GM12892 (cell line): ENCODE measurements around the gene L1CAM.
"Not testable (repeated sequence)": the region's sequence is repeated elsewhere in the genome, so short reads cannot be mapped to it uniquely, and the experiment has no call there.

Source experiments
- DNase-seq: peaks from one replicate; pipeline ENCODE4 v3.0.0; 2011; ENCODE audit not compliant: insufficient read length
- FAIRE-seq: peaks from 2 replicates; lab custom pipeline; 2011; peaks lifted over from hg19 to GRCh38; lab: Jason Lieb, UNC
- POLR2A ChIP-seq: IDR thresholded peaks from 2 replicates; pipeline ENCODE4 v1.6.1; 2011; ENCODE audit warnings: low read depth, low read length, control low read depth
- POLR2AphosphoS5 ChIP-seq: IDR thresholded peaks from 2 replicates; pipeline ENCODE4 v1.6.1; 2011; ENCODE audit warnings: low read depth, low read length, control low read depth
- TAF1 ChIP-seq: IDR thresholded peaks from 2 replicates; pipeline ENCODE4 v1.6.1; 2011; ENCODE audit warnings: low read depth, mild to moderate bottlenecking, control low read depth, low read length, borderline replicate concordance

Gene L1CAM

GRCh38 chrX:153828308-153828707, 57.7 kb downstream of the L1CAM start:
- FAIRE-seq (no peak), DNase-seq (no peak)
- TF ChIP-seq POLR2A = no peak

GRCh38 chrX:153827903-153828302, 58.1 kb downstream of the L1CAM start:
- TF ChIP-seq POLR2AphosphoS5 (no peak), POLR2A (no peak), TAF1 (no peak)
- FAIRE-seq = no peak
- DNase-seq = no peak

- no peak for FAIRE-seq
- no peak for TF ChIP-seq TAF1
- no peak for TF ChIP-seq POLR2A
- no peak for TF ChIP-seq POLR2AphosphoS5
- DNase-seq = no peak
Measured at GRCh38 chrX:153827016-153827415, 59.0 kb downstream of the L1CAM start.

- TF ChIP-seq POLR2AphosphoS5 (no peak), POLR2A (no peak), TAF1 (no peak)
- no peak for DNase-seq
- FAIRE-seq = no peak
Measured at GRCh38 chrX:153825042-153825441, 60.9 kb downstream of the L1CAM start.

- DNase-seq = no peak
- no peak for TF ChIP-seq POLR2AphosphoS5
- no peak for TF ChIP-seq POLR2A
- TF ChIP-seq TAF1 = no peak
- FAIRE-seq = no peak
Measured at GRCh38 chrX:153824348-153824747, 61.6 kb downstream of the L1CAM start.

- DNase-seq (no peak), FAIRE-seq (no peak)
- TF ChIP-seq TAF1 (no peak), POLR2AphosphoS5 (no peak), POLR2A (no peak)
Measured at GRCh38 chrX:153821066-153821465, 64.9 kb downstream of the L1CAM start.

GRCh38 chrX:153820601-153821000, 65.4 kb downstream of the L1CAM start:
- TF ChIP-seq POLR2A (no peak), POLR2AphosphoS5 (no peak), TAF1 (no peak)
- FAIRE-seq (no peak), DNase-seq (no peak)

- peak; percentile 28 for DNase-seq
- TF ChIP-seq TAF1 (no peak), POLR2AphosphoS5 (no peak), POLR2A (no peak)
- FAIRE-seq = no peak
Measured at GRCh38 chrX:153819384-153820040, 66.5 kb downstream of the L1CAM start.

GRCh38 chrX:153818571-153819383, 67.2 kb downstream of the L1CAM start:
- DNase-seq = peak; percentile 57
- no peak for FAIRE-seq
- TF ChIP-seq POLR2AphosphoS5 (no peak), TAF1 (no peak)

GRCh38 chrX:153818064-153818463, 67.9 kb downstream of the L1CAM start:
- not testable (repeated sequence) for FAIRE-seq

GRCh38 chrX:153816831-153817690, 68.9 kb downstream of the L1CAM start:
- FAIRE-seq = no peak
- DNase-seq = peak; percentile 8
- no peak for TF ChIP-seq TAF1

More at GRCh38 chrX:153818064-153818463, 67.9 kb downstream of the L1CAM start:
- not testable (repeated sequence) for DNase-seq

- no peak for TF ChIP-seq POLR2A
- no peak for TF ChIP-seq POLR2AphosphoS5
- TF ChIP-seq TAF1 = no peak
- no peak for DNase-seq
- no peak for FAIRE-seq
Measured at GRCh38 chrX:153814591-153815315, 71.2 kb downstream of the L1CAM start.
